Heart left ventricle (tissue), 16 donors: Measurements from ENCODE around the gene GALNT9. TPM values are rescaled to one million over a fixed set of nuclear protein-coding genes. Genes with fewer than 3 reads are reported as not detected.

Experiments
- ATAC-seq, 4 donors: fragments of 200-7000 bp; cut with Tn5 transposase; one replicate each; pipeline ENCODE4 v1.9.1; 2020 to 2022; ENCODE audit warnings: moderate library complexity in 4 of 4, mild to moderate bottlenecking in 3 of 4, moderate number of reproducible peaks in 1 of 4
- DNase-seq, 5 donors: peaks; one replicate each; pipeline ENCODE4 v3.0.0-alpha.2; 2020
- H3K27ac ChIP-seq, 12 donors: fragments of 200-600 bp; sonication (generic) in 4 of 12; one replicate each; pipeline versions ENCODE4 v1.5.0 to v1.8.0; 2016 to 2022; ENCODE audit warnings: mild to moderate bottlenecking in 2 of 12
- H3K27me3 ChIP-seq, 9 donors: fragments of 200-600 bp; sonication (generic) in 2 of 9; one replicate each; pipeline versions ENCODE4 v1.5.1 to v1.8.0; 2016 to 2022; ENCODE audit warnings: mild to moderate bottlenecking in 3 of 9
- H3K36me3 ChIP-seq, 9 donors: fragments of 200-600 bp; sonication (generic) in 2 of 9; one replicate each; pipeline versions ENCODE4 v1.5.0 to v1.8.0; 2018 to 2022; ENCODE audit warnings: mild to moderate bottlenecking in 2 of 9
- H3K4me1 ChIP-seq, 12 donors: fragments of 200-600 bp; sonication (generic) in 4 of 12; one replicate each; pipeline versions ENCODE4 v1.5.0 to v1.8.0; 2016 to 2022; ENCODE audit warnings: mild to moderate bottlenecking in 3 of 12
- H3K4me3 ChIP-seq, 12 donors: fragments of 200-600 bp; sonication (generic) in 4 of 12; one replicate each; pipeline versions ENCODE4 v1.5.0 to v1.8.0; 2017 to 2022; ENCODE audit warnings: mild to moderate bottlenecking in 9 of 12, moderate library complexity in 4 of 12
- H3K9me3 ChIP-seq, 12 donors: fragments of 200-600 bp; sonication (generic) in 4 of 12; one replicate each; pipeline versions ENCODE4 v1.5.0 to v1.8.0; 2016 to 2022; ENCODE audit warnings: mild to moderate bottlenecking in 1 of 12
- POLR2A ChIP-seq, 2 donors: fragments of 450-650 bp; IDR thresholded peaks; one replicate each; pipeline ENCODE4 v1.6.1; 2017; ENCODE audit warnings: antibody characterized with exemption in 2 of 2, mild to moderate bottlenecking in 2 of 2, moderate library complexity in 2 of 2
- WGBS, 4 donors: extraction: QIAGEN DNeasy Blood & Tissue Kit in 2 of 4; methylation state at CpG; one replicate each; pipeline versions ENCODE4 v1.1.5 to v1.1.7; 2013 to 2018; 5-methylcytosine and 5-hydroxymethylcytosine counted together
- intact Hi-C, 10 donors: fragments of 100-400 bp; cut with DNase I; formaldehyde crosslinking; loops; one replicate each; pipeline versions ENCODE4 v1.11.1 to v1.14.2; 2022
- polyA plus RNA-seq, 2 donors: library from polyadenylated mRNA; stranded (reverse); fragments of 200-250 nt; gene quantifications; one replicate each; pipeline ENCODE4 v1.2.3, GENCODE V29; 2013
- total RNA-seq, 9 donors: library from RNA; depleted of rRNA in 2 of 9; stranded (reverse); fragments of >200 nt in 2 of 9; fragmentation: NEBNext Ultra II Directional in 3 of 9; extraction: Animal tissue kit (Norgen Biotek cat#: 25700) in 3 of 9; gene quantifications; one replicate each; pipeline versions ENCODE4 v1.1.0 to v1.2.4, GENCODE V29; 2016 to 2023
- TF ChIP-seq, protein P1 (sequence below), 12 donors: fragments of 200-600 bp; sonication (generic) in 4 of 12; IDR thresholded peaks; one replicate each; pipeline versions ENCODE4 v1.5.0 to v1.8.0; 2018 to 2022; ENCODE audit warnings: antibody characterized with exemption in 12 of 12, mild to moderate bottlenecking in 5 of 12
- donor health status: ischemic (EF 13 %, LVEDD 7.1; RV severe dilation, severe dysfunction).
- donor health status: healthy with polysubstance abuse.
- donor health status: DM: no; HTN: yes; CAD: no.
- donor health status: DM: no; HTN: no; CAD: no.
- donor health status: ischemic (EF 25% LVEDD 6.9; RV normal size, moderate dysfunction).
- donor health status: ischemic (EF 25% LVEDD 5.7; RV mildly dilated, moderate dysfunction).
- donor health status: healthy.
- donor health status: DM: yes; HTN: yes; CAD: no.
- donor health status: ischemic (EF 35%, LVEDD 5.7; RV mildly dilated, moderate dysfunction).
- donor health status: nonischemic (EF 11% LVEDD 7.7; RV severe dilation, severe dysfunction).
- donor health status: DM: yes; HTN: yes; CAD: no.
- donor health status: PGD.
- donor health status: ischemic (EF 29% LVEDD 5.4; RV normal size, mild dysfunction).
- donor health status: nonischemic (EF 23%, LVEDD 6.1; RV moderate dilation, normal function).

Gene GALNT9
- total and polyA plus RNA-seq, 11 donors: 10.3 TPM; not detected in 10

DNA sequence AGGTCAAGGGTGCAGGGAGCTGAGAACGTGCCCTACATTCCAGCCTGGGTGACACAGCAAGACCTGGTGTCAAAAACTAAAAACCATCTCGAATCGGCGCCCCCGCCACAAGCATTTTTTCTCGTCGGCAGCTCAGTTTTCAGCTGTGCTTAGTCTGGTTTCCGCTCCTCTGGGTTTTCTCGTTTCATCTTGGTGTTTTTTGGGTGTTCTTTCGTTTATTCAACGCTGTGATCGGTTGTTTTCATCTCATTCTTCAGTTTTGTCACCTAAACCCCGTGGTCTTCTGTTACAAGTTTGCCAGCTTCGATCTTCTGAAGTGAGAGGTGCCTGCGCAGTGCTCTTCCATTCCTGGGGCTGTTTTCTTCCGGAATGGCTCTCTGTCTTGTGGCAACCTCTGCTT is 143.7 kb downstream of the GALNT9 start:
- Histone ChIP-seq H3K36me3 (no peaks in the 10 kb centered on the region), H3K4me3 (peak overlapping the region in 1 of 12 donors; percentile 35), H3K4me1 (peaks cover 0 to 18% (median 11%) of the 10 kb centered on the region in 12 donors), H3K27me3 (peaks cover 0 to 18% (median 0%) of the 10 kb centered on the region in 9 donors), H3K9me3 (peaks cover 0 to 51% (median 0%) of the 10 kb centered on the region in 12 donors), H3K27ac (peak overlapping the region in 1 of 12 donors; percentile 11)
- no peak for TF ChIP-seq POLR2A (IDR thresholded peaks at IDR 0.05)
- TF ChIP-seq, protein P1, sequence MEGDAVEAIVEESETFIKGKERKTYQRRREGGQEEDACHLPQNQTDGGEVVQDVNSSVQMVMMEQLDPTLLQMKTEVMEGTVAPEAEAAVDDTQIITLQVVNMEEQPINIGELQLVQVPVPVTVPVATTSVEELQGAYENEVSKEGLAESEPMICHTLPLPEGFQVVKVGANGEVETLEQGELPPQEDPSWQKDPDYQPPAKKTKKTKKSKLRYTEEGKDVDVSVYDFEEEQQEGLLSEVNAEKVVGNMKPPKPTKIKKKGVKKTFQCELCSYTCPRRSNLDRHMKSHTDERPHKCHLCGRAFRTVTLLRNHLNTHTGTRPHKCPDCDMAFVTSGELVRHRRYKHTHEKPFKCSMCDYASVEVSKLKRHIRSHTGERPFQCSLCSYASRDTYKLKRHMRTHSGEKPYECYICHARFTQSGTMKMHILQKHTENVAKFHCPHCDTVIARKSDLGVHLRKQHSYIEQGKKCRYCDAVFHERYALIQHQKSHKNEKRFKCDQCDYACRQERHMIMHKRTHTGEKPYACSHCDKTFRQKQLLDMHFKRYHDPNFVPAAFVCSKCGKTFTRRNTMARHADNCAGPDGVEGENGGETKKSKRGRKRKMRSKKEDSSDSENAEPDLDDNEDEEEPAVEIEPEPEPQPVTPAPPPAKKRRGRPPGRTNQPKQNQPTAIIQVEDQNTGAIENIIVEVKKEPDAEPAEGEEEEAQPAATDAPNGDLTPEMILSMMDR (IDR thresholded peaks at IDR 0.05): no peak
- 66 to 80% (median 69%) methylated on average over 16 of the region's 16 CpGs for WGBS, 4 donors
- peak in 1 of 5 donors; percentile 43 for DNase-seq
- no peak for ATAC-seq
- intact Hi-C loops: no loop called here

DNA sequence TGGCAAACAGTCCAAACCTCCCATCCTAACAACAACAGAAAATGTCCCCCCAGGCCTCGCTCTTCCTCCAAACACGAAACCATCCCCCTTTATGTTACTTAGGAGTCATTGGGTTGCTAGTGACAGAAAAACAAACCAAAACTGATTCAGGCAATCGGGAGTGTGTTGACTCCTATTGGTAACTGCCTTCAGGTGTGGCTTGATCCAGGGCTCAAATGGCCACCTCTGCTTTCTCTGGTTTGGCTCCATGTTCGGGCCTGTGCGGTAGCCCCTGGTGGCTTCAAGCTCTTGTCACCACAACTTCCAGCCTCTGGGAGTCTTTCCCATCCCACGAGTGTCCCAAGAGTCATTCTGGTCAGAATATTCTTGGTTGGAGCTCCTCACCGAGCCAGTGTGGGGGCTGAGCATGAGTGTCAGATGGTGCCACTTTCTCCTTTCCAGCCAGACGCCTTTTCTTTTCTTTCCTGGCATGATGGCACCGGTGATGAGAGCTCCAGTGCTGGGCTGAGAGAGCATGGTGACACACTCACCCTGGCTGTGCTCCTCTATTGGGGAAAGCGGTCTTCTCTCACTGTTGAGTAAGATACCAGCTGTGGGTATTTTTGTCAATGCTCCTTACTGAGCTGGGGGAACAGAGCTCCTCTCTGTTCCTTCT is 146.6 kb downstream of the GALNT9 start:
- DNase-seq (no peak), ATAC-seq (no peak)
- Histone ChIP-seq H3K4me1 (no peaks in the 10 kb centered on the region), H3K27me3 (peaks cover 0 to 25% (median 5%) of the 10 kb centered on the region in 9 donors), H3K4me3 (no peak overlapping the region), H3K9me3 (peaks cover 0 to 46% (median 0%) of the 10 kb centered on the region in 12 donors), H3K27ac (no peak overlapping the region), H3K36me3 (no peaks in the 10 kb centered on the region)
- WGBS, 4 donors: 74 to 82% (median 77%) methylated on average over 10 of the region's 10 CpGs
- TF ChIP-seq, protein P1 (IDR thresholded peaks at IDR 0.05): no peak
- no peak for TF ChIP-seq POLR2A (IDR thresholded peaks at IDR 0.05)
- intact Hi-C loops: no loop called here

DNA sequence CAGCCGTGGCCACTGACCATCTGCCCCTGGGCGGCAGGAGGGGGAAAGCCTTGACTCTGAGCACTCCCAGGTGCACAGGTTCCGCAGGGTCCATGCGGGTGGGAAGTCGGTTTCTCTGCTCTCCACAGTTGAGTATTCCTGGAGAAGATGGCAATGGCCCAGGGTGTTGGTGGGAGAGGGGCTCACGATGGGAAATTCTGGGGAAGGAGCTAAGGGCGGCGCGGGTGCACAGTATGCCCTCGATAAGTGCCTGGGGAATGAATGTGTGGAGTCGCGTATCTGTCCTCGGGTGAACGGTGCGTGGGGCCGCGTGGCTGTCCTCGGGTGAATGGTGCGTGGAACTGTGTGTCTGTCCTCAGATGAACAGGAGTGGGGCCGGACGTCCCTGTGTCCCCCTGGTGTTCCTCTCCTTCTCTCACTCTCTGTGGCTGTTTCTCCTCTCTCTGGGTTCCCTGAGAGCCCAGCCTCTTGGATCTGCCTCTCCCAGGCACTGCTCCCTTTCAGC is 147.1 kb downstream of the GALNT9 start:
- 90 to 92% (median 91%) methylated on average over 20 to 21 of the region's 21 CpGs for WGBS, 4 donors
- intact Hi-C loops: no loop called here
- ATAC-seq (no peak), DNase-seq (peak in 1 of 5 donors; percentile 58)
- Histone ChIP-seq H3K9me3 (peaks cover 0 to 40% (median 0%) of the 10 kb centered on the region in 12 donors), H3K4me3 (no peak overlapping the region), H3K27me3 (peaks cover 0 to 27% (median 5%) of the 10 kb centered on the region in 9 donors), H3K36me3 (no peaks in the 10 kb centered on the region), H3K27ac (no peak overlapping the region), H3K4me1 (no peaks in the 10 kb centered on the region)
- no peak for TF ChIP-seq POLR2A (IDR thresholded peaks at IDR 0.05)
- TF ChIP-seq, protein P1 (IDR thresholded peaks at IDR 0.05): no peak

- ATAC-seq (no peak), DNase-seq (peak in 1 of 5 donors; percentile 47)
- WGBS, 4 donors: 83 to 90% (median 89%) methylated on average over 26 to 33 of the region's 33 CpGs
- Histone ChIP-seq H3K36me3 (no peaks in the 10 kb centered on the region), H3K27ac (no peak overlapping the region), H3K4me3 (no peak overlapping the region), H3K4me1 (no peaks in the 10 kb centered on the region), H3K9me3 (peaks cover 0 to 34% (median 0%) of the 10 kb centered on the region in 12 donors), H3K27me3 (peaks cover 1 to 33% (median 8%) of the 10 kb centered on the region in 9 donors)
- TF ChIP-seq, protein P1 (IDR thresholded peaks at IDR 0.05): no peak
- TF ChIP-seq POLR2A (IDR thresholded peaks at IDR 0.05): no peak
- intact Hi-C loops: no loop called here
Measured at GRCh38 chr12:132181570-132182200, 147.7 kb downstream of the GALNT9 start.
